Esophagus squamous epithelium (tissue), 5 donors: Measurements from ENCODE around the gene KCTD21. TPM values are rescaled to one million over a fixed set of nuclear protein-coding genes. Genes with fewer than 3 reads are reported as not detected.
"Not testable (repeated sequence)": the region's sequence is repeated elsewhere in the genome, so short reads cannot be mapped to it uniquely, and the experiment has no call there.

Source experiments
- DNase-seq: peaks from one replicate; lab custom pipeline; 2025; lab: John Stamatoyannopoulos, UW
- H3K27ac ChIP-seq, 4 donors: fragments of 200-600 bp; sonication (generic); one replicate each; pipeline ENCODE4 v1.5.1; 2016 to 2019; ENCODE audit warnings: mild to moderate bottlenecking in 1 of 4
- H3K27me3 ChIP-seq, 4 donors: fragments of 200-600 bp; sonication (generic); 1 replicate in 3 of 4; 2 replicates in 1 of 4; pipeline versions ENCODE4 v1.5.1 to v1.6.0; 2017 to 2021; ENCODE audit warnings: antibody characterized with exemption in 1 of 4
- H3K36me3 ChIP-seq, 3 donors: fragments of 200-600 bp; sonication (generic); one replicate each; pipeline ENCODE4 v1.5.1; 2016 to 2019
- H3K4me1 ChIP-seq, 3 donors: fragments of 200-600 bp; sonication (generic); one replicate each; pipeline ENCODE4 v1.5.1; 2017 to 2019
- H3K4me3 ChIP-seq, 4 donors: fragments of 200-600 bp; sonication (generic); 1 replicate in 3 of 4; 2 replicates in 1 of 4; pipeline ENCODE4 v1.5.1; 2016 to 2019; ENCODE audit warnings: mild to moderate bottlenecking in 2 of 4, moderate library complexity in 1 of 4
- H3K9me3 ChIP-seq, 3 donors: fragments of 200-600 bp; sonication (generic); one replicate each; pipeline ENCODE4 v1.5.1; 2016 to 2019
- CTCF ChIP-seq, 6 experiments: fragments of 450-650 bp in 4 of 6; fragments of 200-600 bp in 2 of 6; sonication (generic) in 2 of 6; IDR thresholded peaks; one replicate each; pipeline ENCODE4 v1.5.1; 2016 to 2019; ENCODE audit warnings: antibody characterized with exemption in 6 of 6, mild to moderate bottlenecking in 4 of 6, moderate library complexity in 4 of 6
- POLR2A ChIP-seq, 4 donors: fragments of 450-650 bp; IDR thresholded peaks; one replicate each; pipeline ENCODE4 v1.6.1; 2017; ENCODE audit warnings: antibody characterized with exemption in 4 of 4, mild to moderate bottlenecking in 4 of 4, moderate library complexity in 3 of 4
- WGBS, 2 donors: methylation state at CpG; one replicate each; pipeline ENCODE4 v1.1.5; 2018; 5-methylcytosine and 5-hydroxymethylcytosine counted together
- intact Hi-C: fragments of 100-400 bp; cut with DNase I; formaldehyde crosslinking; loops from one replicate; pipeline ENCODE4 v1.15.0; 2022
- total RNA-seq, 4 donors: library from RNA; depleted of rRNA; stranded (reverse); fragments of >200 nt; gene quantifications; one replicate each; pipeline ENCODE4 v1.1.0, GENCODE V29; 2016
- donor health status: DM: yes; HTN: yes; CAD: no.

Gene KCTD21, protein sequence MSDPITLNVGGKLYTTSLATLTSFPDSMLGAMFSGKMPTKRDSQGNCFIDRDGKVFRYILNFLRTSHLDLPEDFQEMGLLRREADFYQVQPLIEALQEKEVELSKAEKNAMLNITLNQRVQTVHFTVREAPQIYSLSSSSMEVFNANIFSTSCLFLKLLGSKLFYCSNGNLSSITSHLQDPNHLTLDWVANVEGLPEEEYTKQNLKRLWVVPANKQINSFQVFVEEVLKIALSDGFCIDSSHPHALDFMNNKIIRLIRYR
- total RNA-seq, result 10 to 100 TPM in 3 of 4 donors, 1 to 10 TPM in 1; 9.7 to 16.0 (median 11.3) TPM

DNA sequence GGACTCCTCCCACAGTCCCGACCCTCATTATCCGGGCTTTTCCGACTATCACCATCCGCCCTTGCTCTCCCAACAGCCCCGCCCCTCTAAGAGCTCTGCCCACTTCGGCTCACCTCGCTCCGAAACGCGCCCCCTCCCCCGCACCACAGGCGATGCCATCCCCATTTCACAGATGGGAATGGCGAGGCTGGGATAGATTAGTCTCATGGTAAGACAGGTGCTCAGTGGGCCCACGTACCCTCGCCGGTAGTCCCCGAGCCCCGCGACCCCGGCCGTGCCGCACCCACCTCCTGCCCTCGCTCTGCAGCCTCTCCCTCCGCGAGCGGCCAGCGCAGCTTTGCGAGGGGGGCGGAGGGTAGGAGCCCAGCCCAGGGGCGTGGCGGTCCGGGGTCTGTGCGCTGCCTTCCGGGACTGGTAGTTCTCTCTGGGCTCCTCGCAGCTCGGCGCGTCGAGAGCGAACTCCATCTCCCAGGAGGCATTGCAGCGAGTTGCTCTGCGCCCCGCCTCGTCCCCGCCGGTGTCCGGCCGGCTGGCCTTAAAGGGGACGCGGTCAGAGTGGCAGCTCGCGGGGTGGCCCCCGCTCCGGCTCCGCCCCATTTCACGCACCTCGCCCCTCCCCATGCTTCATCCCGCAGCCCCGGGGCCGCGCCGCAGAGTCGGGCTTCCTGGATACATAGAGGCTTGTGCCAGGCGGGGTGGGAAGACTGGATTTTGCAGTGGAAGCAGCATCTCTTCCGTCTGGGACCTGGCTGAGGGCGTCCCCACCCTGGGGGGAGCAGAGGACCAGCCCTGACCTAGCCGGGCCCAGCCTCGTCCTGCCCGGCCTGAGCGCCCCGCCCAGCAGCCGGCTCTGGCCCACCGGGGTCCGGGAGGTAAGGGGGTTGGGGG is at the start of gene KCTD21, which contains the start of gene USP35:
Gene KCTD21 (minus strand): TSS at position 341 of the 888 bp plus-strand sequence. CDS start 14,072 bp downstream, outside the sequence.
Gene USP35 (plus strand): TSS at position 634 of the 888 bp plus-strand sequence. CDS start 7,327 bp downstream, outside the sequence.
- intact Hi-C loops, result no loop called here
- peaks cover 24 to 61% (median 32%) of the 10 kb centered on the region in 3 donors for H3K4me1 ChIP-seq
- peaks cover 0 to 1% (median 0%) of the 10 kb centered on the region in 3 donors for H3K36me3 ChIP-seq
- WGBS, 2 donors, result 0% methylated on average over 9 to 11 of the region's 74 CpGs
- no peaks in the 10 kb centered on the region for H3K9me3 ChIP-seq
- peak; percentile 82 for DNase-seq
- H3K27ac ChIP-seq, result peak within 1 kb of the TSS; percentile 89 to 98 (median 92)
- TF ChIP-seq CTCF (IDR thresholded peaks at IDR 0.05) (peak in 1 of 6 experiments; percentile 5), POLR2A (IDR thresholded peaks at IDR 0.05) (peak in 3 of 4 donors; percentile 37 to 84 (median 53))
- H3K27me3 ChIP-seq, result no peaks in the 10 kb centered on the region
- peak within 1 kb of the TSS; percentile 66 to 100 (median 78) for H3K4me3 ChIP-seq

GRCh38 chr11:78237293-78238046 is 49.0 kb upstream of the KCTD21 start:
- H3K36me3 ChIP-seq, result no peaks in the 10 kb centered on the region
- peaks cover 0 to 5% (median 0%) of the 10 kb centered on the region in 3 donors for H3K9me3 ChIP-seq
- intact Hi-C loops, result no loop called here
- H3K27me3 ChIP-seq, result no peaks in the 10 kb centered on the region
- no peak overlapping the region for H3K4me3 ChIP-seq
- H3K4me1 ChIP-seq, result peaks cover 0 to 9% (median 4%) of the 10 kb centered on the region in 3 donors
- no peak for DNase-seq
- TF ChIP-seq CTCF (IDR thresholded peaks at IDR 0.05), result no peak
- TF ChIP-seq POLR2A (IDR thresholded peaks at IDR 0.05), result no peak
- H3K27ac ChIP-seq, result no peak overlapping the region

GRCh38 chr11:78234006-78234405 is 45.6 kb upstream of the KCTD21 start:
- H3K27ac ChIP-seq, result no peak overlapping the region
- no peaks in the 10 kb centered on the region for H3K36me3 ChIP-seq
- peaks cover 0 to 33% (median 4%) of the 10 kb centered on the region in 3 donors for H3K4me1 ChIP-seq
- no peaks in the 10 kb centered on the region for H3K9me3 ChIP-seq
- no peak overlapping the region for H3K4me3 ChIP-seq
- intact Hi-C loops, result no loop called here
- H3K27me3 ChIP-seq, result no peaks in the 10 kb centered on the region
- TF ChIP-seq POLR2A (IDR thresholded peaks at IDR 0.05) (no peak), CTCF (IDR thresholded peaks at IDR 0.05) (no peak)
- 79 to 90% methylated on average over 5 of the region's 5 CpGs for WGBS, 2 donors
- no peak for DNase-seq

DNA sequence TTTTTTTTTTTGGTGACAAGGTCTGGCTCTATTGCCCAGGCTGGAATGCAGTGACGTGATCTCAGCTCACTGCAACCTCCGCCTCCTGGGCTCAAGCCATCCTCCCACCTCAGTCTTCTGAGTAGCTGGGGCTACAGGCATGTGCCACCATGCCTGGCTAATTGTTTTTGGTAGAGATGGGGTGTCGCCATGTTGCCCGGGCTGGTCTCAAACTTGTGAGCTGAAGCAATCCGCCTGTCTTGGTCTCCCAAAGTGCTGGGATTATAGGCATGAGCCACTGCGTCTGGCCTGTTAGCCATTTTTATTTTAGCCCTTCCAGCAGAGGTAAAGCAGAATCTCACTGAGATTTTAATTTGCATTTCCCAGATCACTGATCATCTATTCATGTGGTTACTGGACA is 44.6 kb upstream of the KCTD21 start:
- H3K36me3 ChIP-seq, H3K27ac ChIP-seq, intact Hi-C loops, H3K27me3 ChIP-seq, DNase-seq, H3K9me3 ChIP-seq, H3K4me3 ChIP-seq: not testable (repeated sequence)
- peaks cover 0 to 33% (median 4%) of the 10 kb centered on the region in 3 donors for H3K4me1 ChIP-seq
- 51 to 62% methylated on average over 6 of the region's 6 CpGs for WGBS, 2 donors

GRCh38 chr11:78231962-78232501 is 43.6 kb upstream of the KCTD21 start:
- peak overlapping the region in 1 of 4 donors; percentile 27 for H3K27ac ChIP-seq

More at GRCh38 chr11:78231962-78232501, 43.6 kb upstream of the KCTD21 start:
- intact Hi-C loops, result no loop called here
- no peak for TF ChIP-seq POLR2A (IDR thresholded peaks at IDR 0.05)
- TF ChIP-seq CTCF (IDR thresholded peaks at IDR 0.05), result no peak
- Histone ChIP-seq H3K4me3 (no peak overlapping the region), H3K27me3 (no peaks in the 10 kb centered on the region), H3K4me1 (peaks cover 0 to 33% (median 4%) of the 10 kb centered on the region in 3 donors), H3K36me3 (no peaks in the 10 kb centered on the region), H3K9me3 (no peaks in the 10 kb centered on the region)
- no peak for DNase-seq
